Prostate gland (tissue), 2 donors: ENCODE measurements around the gene ARHGEF25. TPM values are rescaled to one million over a fixed set of nuclear protein-coding genes. Genes with fewer than 3 reads are reported as not detected.
"Not testable (repeated sequence)": the region's sequence is repeated elsewhere in the genome, so short reads cannot be mapped to it uniquely, and the experiment has no call there.

ENCODE experiments used
- DNase-seq: peaks from one replicate; pipeline ENCODE4 v3.0.0-alpha.2; 2019; ENCODE audit warnings: low spot score
- H3K27ac ChIP-seq, 2 donors: fragments of 200-600 bp; sonication (generic); 2 replicates each; pipeline ENCODE4 v1.5.1; 2017 to 2019
- H3K27me3 ChIP-seq: fragments of 200-600 bp; sonication (generic); replicated peaks from 2 replicates; pipeline ENCODE4 v1.5.1; 2019; ENCODE audit not compliant: insufficient read depth
- H3K36me3 ChIP-seq, 2 donors: fragments of 200-600 bp; sonication (generic); 1 replicate in 1 of 2; 2 replicates in 1 of 2; pipeline versions ENCODE4 v1.5.1 to v1.8.1; 2017 to 2019
- H3K4me1 ChIP-seq: fragments of 200-600 bp; sonication (generic); replicated peaks from 2 replicates; pipeline ENCODE4 v1.5.1; 2019
- H3K4me3 ChIP-seq, 2 donors: fragments of 200-600 bp; sonication (generic); 2 replicates each; pipeline ENCODE4 v1.5.1; 2017 to 2019
- H3K9me3 ChIP-seq: fragments of 200-600 bp; sonication (generic); 2 replicates; pipeline ENCODE4 v1.5.1; 2017
- CTCF ChIP-seq, 4 experiments: fragments of 200-600 bp in 2 of 4; fragments of 450-650 bp in 2 of 4; sonication (generic) in 2 of 4; IDR thresholded peaks; 1 replicate in 3 of 4; 2 replicates in 1 of 4; pipeline ENCODE4 v1.5.1; 2016 to 2019; ENCODE audit warnings: antibody characterized with exemption in 4 of 4, mild to moderate bottlenecking in 2 of 4, moderate library complexity in 2 of 4
- POLR2A ChIP-seq: fragments of 450-650 bp; IDR thresholded peaks from one replicate; pipeline ENCODE4 v1.6.1; 2016; ENCODE audit warnings: antibody characterized with exemption, mild to moderate bottlenecking
- POLR2AphosphoS5 ChIP-seq: sonication (generic); formaldehyde crosslinking; IDR thresholded peaks from one replicate; pipeline ENCODE4 v1.6.1; 2017; ENCODE audit warnings: antibody characterized with exemption
- WGBS: methylation state at CpG from one replicate; pipeline ENCODE4 v1.1.5; 2018; 5-methylcytosine and 5-hydroxymethylcytosine counted together
- intact Hi-C: fragments of 100-400 bp; cut with DNase I; formaldehyde crosslinking; loops from one replicate; pipeline ENCODE4 v1.14.2; 2022
- total RNA-seq, 2 donors: library from RNA; depleted of rRNA; stranded (reverse); fragments of >200 nt; gene quantifications; one replicate each; pipeline ENCODE4 v1.1.0, GENCODE V29; 2016

ARHGEF25 gene
- total RNA-seq, 2 donors from 2014 or later: 16.6 to 32.5 TPM

GRCh38 chr12:57617942-57618341 is 6.7 kb downstream of the ARHGEF25 start:
- intact Hi-C loops: no loop called here
- Histone ChIP-seq H3K4me1 (peaks cover 8% of the 10 kb centered on the region), H3K27me3 (no peaks in the 10 kb centered on the region), H3K36me3 (peaks cover 0 to 6% of the 10 kb centered on the region in 2 donors), H3K27ac (no peak overlapping the region), H3K9me3 (no peaks in the 10 kb centered on the region), H3K4me3 (no peak overlapping the region)
- TF ChIP-seq POLR2A (no peak), CTCF (IDR thresholded peaks at IDR 0.05) (no peak), POLR2AphosphoS5 (no peak)
- DNase-seq: no peak
- 63% methylated on average over 11 of the region's 11 CpGs for WGBS

GRCh38 chr12:57618431-57618830 is 7.2 kb downstream of the ARHGEF25 start:
- WGBS: 96% methylated on average over 6 of the region's 6 CpGs
- H3K4me1 ChIP-seq, H3K27me3 ChIP-seq, H3K36me3 ChIP-seq, H3K9me3 ChIP-seq, H3K4me3 ChIP-seq, H3K27ac ChIP-seq, intact Hi-C loops, DNase-seq: not testable (repeated sequence)

GRCh38 chr12:57618966-57619433 is 7.8 kb downstream of the ARHGEF25 start:
- H3K27ac ChIP-seq: no peak overlapping the region
- no peak overlapping the region for H3K4me3 ChIP-seq
- peaks cover 0 to 6% of the 10 kb centered on the region in 2 donors for H3K36me3 ChIP-seq
- H3K4me1 ChIP-seq: peaks cover 8% of the 10 kb centered on the region
- H3K9me3 ChIP-seq: no peaks in the 10 kb centered on the region
- no peaks in the 10 kb centered on the region for H3K27me3 ChIP-seq
- DNase-seq: no peak
- intact Hi-C loops: no loop called here
- TF ChIP-seq CTCF (IDR thresholded peaks at IDR 0.05) (no peak), POLR2A (no peak), POLR2AphosphoS5 (no peak)
- WGBS: 71% methylated on average over 16 of the region's 16 CpGs

GRCh38 chr12:57619434-57620244 is 8.4 kb downstream of the ARHGEF25 start:
- no peaks in the 10 kb centered on the region for H3K9me3 ChIP-seq
- peaks cover 0 to 6% of the 10 kb centered on the region in 2 donors for H3K36me3 ChIP-seq
- no peak for DNase-seq
- intact Hi-C loops: loop anchor here (10.0 kb wide), 1 partner anchor 155 kb away; no protein-coding TSS in a partner anchor
- no peak overlapping the region for H3K4me3 ChIP-seq
- no peak overlapping the region for H3K27ac ChIP-seq
- TF ChIP-seq CTCF (IDR thresholded peaks at IDR 0.05) (no peak), POLR2AphosphoS5 (no peak), POLR2A (no peak)
- WGBS: 39% methylated on average over 42 of the region's 46 CpGs
- no peaks in the 10 kb centered on the region for H3K27me3 ChIP-seq
- peaks cover 8% of the 10 kb centered on the region for H3K4me1 ChIP-seq

GRCh38 chr12:57620245-57620935 is 9.2 kb downstream of the ARHGEF25 start:
- H3K4me3 ChIP-seq: no peak overlapping the region
- 46% methylated on average over 13 of the region's 13 CpGs for WGBS
- peaks cover 0 to 3% of the 10 kb centered on the region in 2 donors for H3K36me3 ChIP-seq
- no peaks in the 10 kb centered on the region for H3K9me3 ChIP-seq
- H3K27ac ChIP-seq: no peak overlapping the region
- TF ChIP-seq POLR2A: no peak
- TF ChIP-seq CTCF (IDR thresholded peaks at IDR 0.05): no peak
- no peak for TF ChIP-seq POLR2AphosphoS5
- peaks cover 1% of the 10 kb centered on the region for H3K27me3 ChIP-seq
- no peak for DNase-seq
- intact Hi-C loops: loop anchor here (10.0 kb wide), 1 partner anchor 156 kb away; no protein-coding TSS in a partner anchor
- H3K4me1 ChIP-seq: peaks cover 8% of the 10 kb centered on the region
